ENCODE measurements around the gene DNAJC13.
A peak's percentile ranks its signal among the peaks of the same experiment; 100 is the strongest.

Gene DNAJC13

GRCh38 chr3:132459551-132459950 is 42.2 kb downstream of the DNAJC13 start:
- no peak for DNase-seq

- DNase-seq: no peak
Observed at GRCh38 chr3:132461544-132461943, 44.2 kb downstream of the DNAJC13 start.

- DNase-seq: no peak
Observed at GRCh38 chr3:132464066-132464465, 46.8 kb downstream of the DNAJC13 start.

GRCh38 chr3:132469326-132469725 is 52.0 kb downstream of the DNAJC13 start:
- no peak for DNase-seq

GRCh38 chr3:132486099-132486498 is 68.8 kb downstream of the DNAJC13 start:
- DNase-seq: no peak

- no peak for DNase-seq
Observed at GRCh38 chr3:132488151-132488550, 70.8 kb downstream of the DNAJC13 start.

GRCh38 chr3:132499071-132499470 is 81.8 kb downstream of the DNAJC13 start:
- DNase-seq: no peak

- DNase-seq: no peak
Observed at GRCh38 chr3:132503559-132503958, 86.3 kb downstream of the DNAJC13 start.

GRCh38 chr3:132504375-132504933 is 87.2 kb downstream of the DNAJC13 start:
- no peak for DNase-seq

- no peak for DNase-seq
Observed at GRCh38 chr3:132507657-132508056, 90.4 kb downstream of the DNAJC13 start.

- DNase-seq: no peak
Observed at GRCh38 chr3:132509096-132509495, 91.8 kb downstream of the DNAJC13 start.

- no peak for DNase-seq
Observed at GRCh38 chr3:132509506-132509905, 92.2 kb downstream of the DNAJC13 start.

- DNase-seq: no peak
Observed at GRCh38 chr3:132513057-132513456, 95.8 kb downstream of the DNAJC13 start.

GRCh38 chr3:132517311-132517710 is 100.0 kb downstream of the DNAJC13 start:
- DNase-seq: no peak

GRCh38 chr3:132519914-132520313 is 102.6 kb downstream of the DNAJC13 start:
- no peak for DNase-seq

- peak in 1 of 51 donors; percentile 11 for DNase-seq
Observed at GRCh38 chr3:132521901-132522300, 104.6 kb downstream of the DNAJC13 start.

- no peak for DNase-seq
Observed at GRCh38 chr3:132522353-132522752, 105.1 kb downstream of the DNAJC13 start.

- DNase-seq: no peak
Observed at GRCh38 chr3:132530624-132531023, 113.3 kb downstream of the DNAJC13 start.

GRCh38 chr3:132535575-132536441 is 118.5 kb downstream of the DNAJC13 start:
- DNase-seq: peak in 32 of 51 donors; percentile 1 to 68 (median 29)

- DNase-seq: no peak
Observed at GRCh38 chr3:132536442-132537153, 119.3 kb downstream of the DNAJC13 start.

- DNase-seq: no peak
Observed at GRCh38 chr3:132537297-132537696, 120.0 kb downstream of the DNAJC13 start.

GRCh38 chr3:132538072-132538471 is 120.8 kb downstream of the DNAJC13 start:
- DNase-seq: no peak
